Body of pancreas (tissue), 4 donors: Measurements from ENCODE around the gene CCDC174. TPM values are rescaled to one million over a fixed set of nuclear protein-coding genes. Genes with fewer than 3 reads are reported as not detected.

Experiments used
- ATAC-seq: fragments of 150-250 bp; one replicate; pipeline ENCODE4 v1.9.1; 2016
- DNase-seq, 4 donors: peaks; one replicate each; pipeline ENCODE4 v3.0.0-alpha.2; 2019
- H3K27ac ChIP-seq, 4 donors: fragments of 200-600 bp; sonication (generic); 1 replicate in 3 of 4; 2 replicates in 1 of 4; pipeline versions ENCODE4 v1.5.1 to v1.6.1; 2016 to 2019; ENCODE audit warnings: mild to moderate bottlenecking in 1 of 4, mixed read lengths in 1 of 4, moderate library complexity in 1 of 4
- H3K27me3 ChIP-seq, 2 donors: fragments of 200-600 bp; sonication (generic); one replicate each; pipeline ENCODE4 v1.6.0; 2016; ENCODE audit warnings: mild to moderate bottlenecking in 1 of 2
- H3K36me3 ChIP-seq, 2 donors: fragments of 200-600 bp; sonication (generic); replicated peaks in 1 of 2; 2 replicates each; pipeline ENCODE4 v1.5.1; 2016; ENCODE audit warnings: low read depth in 2 of 2; ENCODE audit not compliant: insufficient read depth in 1 of 2
- H3K4me1 ChIP-seq: fragments of 200-600 bp; sonication (generic); one replicate; pipeline ENCODE4 v1.6.0; 2016
- H3K4me3 ChIP-seq, 2 donors: fragments of 200-600 bp; sonication (generic); 1 replicate in 1 of 2; 2 replicates in 1 of 2; pipeline ENCODE4 v1.5.1; 2016 to 2019
- H3K9me3 ChIP-seq, 3 donors: fragments of 200-600 bp; sonication (generic); 1 replicate in 2 of 3; 2 replicates in 1 of 3; pipeline ENCODE4 v1.5.1; 2016
- CTCF ChIP-seq, 7 experiments: fragments of 450-650 bp in 4 of 7; fragments of 200-600 bp in 3 of 7; sonication (generic) in 3 of 7; IDR thresholded peaks; one replicate each; pipeline ENCODE4 v1.5.1; 2016 to 2019; ENCODE audit warnings: antibody characterized with exemption in 7 of 7
- POLR2A ChIP-seq, 3 donors: fragments of 450-650 bp; IDR thresholded peaks; one replicate each; pipeline ENCODE4 v1.6.1; 2016; ENCODE audit warnings: antibody characterized with exemption in 3 of 3, mild to moderate bottlenecking in 2 of 3
- WGBS, 2 donors: methylation state at CpG; one replicate each; pipeline ENCODE4 v1.1.5; 2017; 5-methylcytosine and 5-hydroxymethylcytosine counted together
- intact Hi-C: fragments of 100-400 bp; cut with DNase I; formaldehyde crosslinking; loops from one replicate; pipeline ENCODE4 v1.15.1; 2023
- total RNA-seq, 2 donors: library from RNA; depleted of rRNA; stranded (reverse); fragments of >200 nt; gene quantifications; one replicate each; pipeline ENCODE4 v1.1.0, GENCODE V29; 2016

Gene CCDC174
- total RNA-seq = 10 to 100 TPM; 11.2 to 17.8 TPM

- WGBS, 2 donors = 0% methylated on average over 16 to 47 of the region's 47 CpGs
- peak in 1 of 7 experiments; percentile 2 for TF ChIP-seq CTCF (IDR thresholded peaks at IDR 0.05)
- peak; percentile 64 to 92 (median 90) for TF ChIP-seq POLR2A (IDR thresholded peaks at IDR 0.05)
- intact Hi-C loops = no loop called here
- ATAC-seq (peak; percentile 99), DNase-seq (peak; percentile 96 to 99 (median 98))
- Histone ChIP-seq H3K36me3 (peaks cover 0 to 6% of the 10 kb centered on the region in 2 donors), H3K27ac (peak within 1 kb of the TSS; percentile 68 to 86 (median 82)), H3K4me1 (peaks cover 45% of the 10 kb centered on the region), H3K27me3 (no peaks in the 10 kb centered on the region), H3K4me3 (peak within 1 kb of the TSS; percentile 49 to 67), H3K9me3 (no peaks in the 10 kb centered on the region)
These were observed at the start of gene CCDC174 for GRCh38 chr3:14651440-14652251. CCDC174 (plus strand) TSS chr3:14651762; CDS start chr3:14651837, 75 bp downstream.

GRCh38 chr3:14602006-14602803, 49.4 kb upstream of the CCDC174 start:
- Histone ChIP-seq H3K27me3 (peaks cover 0 to 8% of the 10 kb centered on the region in 2 donors), H3K36me3 (no peaks in the 10 kb centered on the region), H3K27ac (no peak overlapping the region), H3K4me1 (peaks cover 11% of the 10 kb centered on the region), H3K9me3 (no peaks in the 10 kb centered on the region), H3K4me3 (no peak overlapping the region)
- ATAC-seq (peak; percentile 24), DNase-seq (no peak)
- 4 to 33% methylated on average over 5 to 35 of the region's 66 CpGs for WGBS, 2 donors
- no peak for TF ChIP-seq POLR2A (IDR thresholded peaks at IDR 0.05)
- peak in 4 of 7 experiments; percentile 10 to 29 (median 15) for TF ChIP-seq CTCF (IDR thresholded peaks at IDR 0.05)
- intact Hi-C loops = no loop called here

- ATAC-seq (peak; percentile 53), DNase-seq (peak in 1 of 4 donors; percentile 34)
- H3K9me3 ChIP-seq = no peaks in the 10 kb centered on the region
- peaks cover 11% of the 10 kb centered on the region for H3K4me1 ChIP-seq
- WGBS, 2 donors = 7 to 28% methylated on average over 9 to 47 of the region's 85 CpGs
- peaks cover 0 to 8% of the 10 kb centered on the region in 2 donors for H3K27me3 ChIP-seq
- H3K36me3 ChIP-seq = no peaks in the 10 kb centered on the region
- no peak overlapping the region for H3K27ac ChIP-seq
- H3K4me3 ChIP-seq = no peak overlapping the region
- peak in 1 of 7 experiments; percentile 3 for TF ChIP-seq CTCF (IDR thresholded peaks at IDR 0.05)
- no peak for TF ChIP-seq POLR2A (IDR thresholded peaks at IDR 0.05)
- intact Hi-C loops = no loop called here
These were observed 48.5 kb upstream of the CCDC174 start for GRCh38 chr3:14602804-14603644.

GRCh38 chr3:14605067-14605466, 46.5 kb upstream of the CCDC174 start:
- DNase-seq (no peak), ATAC-seq (no peak)
- H3K27me3 ChIP-seq = peaks cover 0 to 8% of the 10 kb centered on the region in 2 donors
- no peaks in the 10 kb centered on the region for H3K36me3 ChIP-seq
- TF ChIP-seq CTCF (IDR thresholded peaks at IDR 0.05) (no peak), POLR2A (IDR thresholded peaks at IDR 0.05) (no peak)
- WGBS, 2 donors = 72 to 80% methylated on average over 5 of the region's 5 CpGs
- intact Hi-C loops = no loop called here
- no peak overlapping the region for H3K4me3 ChIP-seq
- no peaks in the 10 kb centered on the region for H3K9me3 ChIP-seq
- no peak overlapping the region for H3K27ac ChIP-seq
- peaks cover 11% of the 10 kb centered on the region for H3K4me1 ChIP-seq
